GM12878 (cell line): Measurements from ENCODE around the gene NDUFA12. TPM values are rescaled to one million over a fixed set of nuclear protein-coding genes. Genes with fewer than 3 reads are reported as not detected.

ENCODE experiments used
- ATAC-seq: fragments of 200-7000 bp; cut with Tn5 transposase; 3 replicates; pipeline ENCODE4 v1.9.1; 2020; ENCODE audit warnings: mild to moderate bottlenecking, moderate library complexity
- BruUV-seq: library from RNA; stranded (reverse); fragments of 400-500 nt; replicated peaks from 2 replicates; lab custom pipeline; 2021; lab: Mats Ljungman, UMichigan
- CTCF ChIA-PET: fragments of 300-600 bp; sonication (Branson Sonifier 250); formaldehyde crosslinking; extraction: SDS; loops from one replicate; lab custom pipeline; 2021; ENCODE audit warnings: inconsistent platforms; lab: Yijun Ruan, JAX
- POLR2A ChIA-PET: fragments of 350-600 bp; formaldehyde crosslinking; extraction: SDS; loops from one replicate; lab custom pipeline; 2021; ENCODE audit warnings: inconsistent platforms; lab: Charles Lee
- RAD21 ChIA-PET: fragments of 300-600 bp; sonication (Branson Sonifier 250); formaldehyde crosslinking; loops from one replicate; lab custom pipeline; 2023; ENCODE audit warnings: antibody characterized with exemption; ENCODE audit not compliant: unreplicated experiment; lab: Charles Lee
- SMC1A ChIA-PET: fragments of 300-600 bp; sonication (Branson Sonifier 250); formaldehyde crosslinking; loops from one replicate; lab custom pipeline; 2023; ENCODE audit not compliant: unreplicated experiment, uncharacterized antibody; lab: Charles Lee
- DNase-seq: peaks from one replicate; pipeline ENCODE4 v3.0.0-alpha.2; 2011; ENCODE audit warnings: low read depth, low spot score
- FAIRE-seq: peaks from 3 replicates; lab custom pipeline; 2011; peaks lifted over from hg19 to GRCh38; lab: Jason Lieb, UNC
- H2AFZ ChIP-seq: 2 replicates; pipeline ENCODE4 v1.6.0; 2011; ENCODE audit warnings: low read depth, low read length, control low read depth; ENCODE audit not compliant: control insufficient read depth
- H3K27ac ChIP-seq: 2 replicates; pipeline ENCODE4 v1.5.1; 2011; ENCODE audit warnings: control low read depth; ENCODE audit not compliant: control insufficient read depth, insufficient read depth
- H3K27me3 ChIP-seq, 2 experiments: replicated peaks in 1 of 2; 2 replicates each; pipeline versions ENCODE4 v1.6.0 to v1.6.1; 2011; ENCODE audit warnings: low read length in 1 of 2; ENCODE audit not compliant: control insufficient read depth in 2 of 2, insufficient read depth in 2 of 2
- H3K36me3 ChIP-seq, 2 experiments: 2 replicates each; pipeline ENCODE4 v1.5.1; 2011; ENCODE audit warnings: low read length in 1 of 2; ENCODE audit not compliant: control insufficient read depth in 2 of 2, insufficient read depth in 2 of 2
- H3K4me1 ChIP-seq: 2 replicates; pipeline ENCODE4 v1.6.1; 2011; ENCODE audit warnings: mild to moderate bottlenecking, low read length, moderate library complexity, mixed read lengths; ENCODE audit not compliant: control insufficient read depth, insufficient read depth
- H3K4me2 ChIP-seq: 2 replicates; pipeline ENCODE4 v1.6.0; 2011; ENCODE audit warnings: control low read depth; ENCODE audit not compliant: control insufficient read depth, insufficient read depth
- H3K4me3 ChIP-seq: fragments of 200-600 bp; sonication (generic); 2 replicates; pipeline ENCODE4 v1.5.1; 2016
- H3K79me2 ChIP-seq: 2 replicates; pipeline ENCODE4 v1.6.0; 2011; ENCODE audit warnings: low read length; ENCODE audit not compliant: control insufficient read depth, insufficient read depth
- H3K9ac ChIP-seq: 2 replicates; pipeline ENCODE4 v1.8.0; 2011; ENCODE audit warnings: low read length, control low read depth, mixed read lengths; ENCODE audit not compliant: control insufficient read depth, insufficient read depth
- H3K9me3 ChIP-seq: replicated peaks from 3 replicates; pipeline ENCODE4 v1.5.1; 2011; ENCODE audit warnings: mild to moderate bottlenecking, low read length; ENCODE audit not compliant: control insufficient read depth, insufficient read depth
- H4K20me1 ChIP-seq: 2 replicates; pipeline ENCODE4 v1.6.0; 2011; ENCODE audit not compliant: control insufficient read depth, insufficient read depth
- BHLHE40 ChIP-seq, 2 experiments: fragments of 450-650 bp in 1 of 2; IDR thresholded peaks; 2 replicates each; pipeline ENCODE4 v1.6.1; 2011 to 2017; ENCODE audit warnings: low read depth in 2 of 2, borderline replicate concordance in 1 of 2, improper control_type of control experiment in 1 of 2, low read length in 1 of 2, mild to moderate bottlenecking in 1 of 2
- GATAD2B ChIP-seq: fragments of 450-650 bp; conservative IDR thresholded peaks from 2 replicates; pipeline ENCODE4 v1.6.1; 2017; ENCODE audit warnings: low read depth, mild to moderate bottlenecking, moderate library complexity
- IRF5 ChIP-seq: fragments of 450-650 bp; IDR thresholded peaks from 2 replicates; pipeline ENCODE4 v1.6.1; 2017; ENCODE audit warnings: borderline replicate concordance
- KDM1A ChIP-seq: fragments of 200-600 bp; sonication (generic); IDR thresholded peaks from 2 replicates; pipeline ENCODE4 v1.6.1; 2016; ENCODE audit warnings: borderline replicate concordance
- MAX ChIP-seq: IDR thresholded peaks from 2 replicates; pipeline ENCODE4 v1.6.1; 2012; ENCODE audit warnings: low read depth, low read length, improper control_type of control experiment
- MYC ChIP-seq: IDR thresholded peaks from 2 replicates; pipeline ENCODE4 v1.6.1; 2011; ENCODE audit warnings: mild to moderate bottlenecking, low read length, moderate library complexity, inconsistent platforms; ENCODE audit not compliant: insufficient read depth, insufficient replicate concordance, insufficient read length, severe bottlenecking
- NFIC ChIP-seq: IDR thresholded peaks from 2 replicates; pipeline ENCODE4 v1.6.1; 2012; ENCODE audit warnings: low read depth, mild to moderate bottlenecking, inconsistent platforms, low read length, moderate library complexity
- NKRF ChIP-seq: fragments of 450-650 bp; conservative IDR thresholded peaks from 2 replicates; pipeline ENCODE4 v1.6.1; 2017; ENCODE audit warnings: mild to moderate bottlenecking, moderate library complexity
- PAX5 ChIP-seq: IDR thresholded peaks from 2 replicates; pipeline ENCODE4 v1.6.1; 2011; ENCODE audit warnings: low read depth, low read length, borderline replicate concordance
- ZBTB4 ChIP-seq: fragments of 450-650 bp; formaldehyde crosslinking; IDR thresholded peaks from 2 replicates; pipeline ENCODE4 v1.4.0; 2022; ENCODE audit warnings: mild to moderate bottlenecking, moderate library complexity
- WGBS: methylation state at CpG from one replicate; pipeline ENCODE4 v1.1.6; 2016; ENCODE audit warnings: low lambda C conversion rate; ENCODE audit not compliant: insufficient replicate concordance, insufficient coverage; ENCODE audit errors: missing lambda C conversion rate; 5-methylcytosine and 5-hydroxymethylcytosine counted together
- in situ Hi-C: fragments of 300-500 bp; cut with MboI; formaldehyde crosslinking; loops from 9 replicates; pipeline ENCODE4 v1.14.3; 2018; ENCODE audit warnings: mixed read lengths
- intact Hi-C: fragments of 100-400 bp; cut with micrococcal nuclease; formaldehyde crosslinking; loops from one replicate; pipeline ENCODE4 v1.14.2; 2022; ENCODE audit not compliant: unreplicated experiment
- polyA plus RNA-seq, 11 experiments: library from polyadenylated mRNA; depleted of rRNA in 4 of 11; unstranded in 6 of 11; stranded (reverse) in 5 of 11; fragments of >200 nt; fragmentation: Nextera tagmentation in 4 of 11; fragmentation: Illumina TruSeq in 1 of 11; extraction: Ambion mirVana in 4 of 11; extraction: Trizol in 1 of 11; gene quantifications; 1 replicate in 1 of 11; 2 replicates in 10 of 11; pipeline versions ENCODE4 v1.2.1 to v1.2.3, GENCODE V29; 2011 to 2016; ENCODE audit warnings: inconsistent platforms in 2 of 11, missing spikeins in 2 of 11, low read depth in 1 of 11
- total RNA-seq, 4 experiments: library from RNA; depleted of rRNA in 3 of 4; stranded (reverse); fragments of >200 nt in 3 of 4; fragmentation: Illumina TruSeq in 1 of 4; extraction: Trizol in 1 of 4; gene quantifications; 2 replicates each; pipeline versions ENCODE4 v1.2.1 to v1.2.3, GENCODE V29; 2013 to 2021

The NDUFA12 gene
- total and polyA plus RNA-seq, 10 of the 15 experiments (the other 5 are each of a cell fraction or from before 2014, with no cell fraction given) = 141 to 1,021 (median 295) TPM

- H3K79me2 ChIP-seq = peaks cover 46% of the 10 kb centered on the region
- ChIA-PET SMC1A (interaction anchor here (0.7 to 1.6 kb wide), 3 partner anchors 14 to 783 kb away, joined by 3 read pairs; no protein-coding TSS in a partner anchor), CTCF (no interaction called here), RAD21 (no interaction called here), POLR2A (no interaction called here)
- no peak for TF ChIP-seq BHLHE40 (IDR thresholded peaks at IDR 0.05; ENCODE audit: borderline replicate concordance in 1 of 2, low read depth in 2 of 2, low read length in 1 of 2)
- peaks cover 0 to 6% of the 10 kb centered on the region in 2 experiments; a peak in 2 of 4 replicates for H3K36me3 ChIP-seq
- ATAC-seq (no peak), DNase-seq (no peak), FAIRE-seq (no peak)
- BruUV-seq = no TSS peak
- no peaks in the 10 kb centered on the region for H3K4me1 ChIP-seq
- no peak overlapping the region for H3K9ac ChIP-seq
- no peaks in the 10 kb centered on the region for H3K27me3 ChIP-seq
- intact Hi-C loops = no loop called here
- H3K4me2 ChIP-seq = no peak overlapping the region
- H3K9me3 ChIP-seq = no peaks in the 10 kb centered on the region
- no peak overlapping the region for H3K27ac ChIP-seq
- H2AFZ ChIP-seq = no peak overlapping the region
- in situ Hi-C loops = no loop called here
- no peaks in the 10 kb centered on the region for H4K20me1 ChIP-seq
- no peak overlapping the region for H3K4me3 ChIP-seq
These were observed 5.8 kb downstream of the NDUFA12 start for GRCh38 chr12:94997726-94998125.

GRCh38 chr12:94997061-94997460 lies 6.4 kb downstream of the NDUFA12 start:
- no TSS peak for BruUV-seq
- TF ChIP-seq NFIC = no peak
- no peak for TF ChIP-seq MAX
- no peak for TF ChIP-seq NKRF
- no peak for TF ChIP-seq ZBTB4 (CRISPR knock-in tag)
- TF ChIP-seq KDM1A = no peak
- TF ChIP-seq IRF5 = no peak
- no peak for TF ChIP-seq MYC
- TF ChIP-seq GATAD2B = no peak
- no peak for TF ChIP-seq PAX5

More at GRCh38 chr12:94997061-94997460, 6.4 kb downstream of the NDUFA12 start:
- H4K20me1 ChIP-seq = no peaks in the 10 kb centered on the region
- no peak overlapping the region for H3K9ac ChIP-seq
- H3K27ac ChIP-seq = no peak overlapping the region
- no peaks in the 10 kb centered on the region for H3K4me1 ChIP-seq
- 96% methylated on average over 6 of the region's 6 CpGs for WGBS
- H3K9me3 ChIP-seq = no peaks in the 10 kb centered on the region
- H3K79me2 ChIP-seq = peaks cover 42% of the 10 kb centered on the region
- intact Hi-C loops = no loop called here
- ChIA-PET CTCF (no interaction called here), SMC1A (interaction anchor here (1.6 kb wide), 1 partner anchor 13 kb away, joined by 3 read pairs; no protein-coding TSS in a partner anchor), POLR2A (no interaction called here), RAD21 (no interaction called here)
- peaks cover 2 to 11% of the 10 kb centered on the region in 2 experiments; a peak in 3 of 4 replicates for H3K36me3 ChIP-seq
- no peak overlapping the region for H3K4me3 ChIP-seq
- no peaks in the 10 kb centered on the region for H3K27me3 ChIP-seq
- FAIRE-seq = no peak
- no peak for DNase-seq
- no peak for ATAC-seq
- no peak overlapping the region for H2AFZ ChIP-seq
- H3K4me2 ChIP-seq = no peak overlapping the region
- in situ Hi-C loops = no loop called here
